Measurements from ENCODE around the gene APOBEC3C.
A peak's percentile ranks its signal among the peaks of the same experiment; 100 is the strongest.
"Not testable (repeated sequence)": the region's sequence is repeated elsewhere in the genome, so short reads cannot be mapped to it uniquely, and the experiment has no call there.

APOBEC3C gene

GRCh38 chr22:39024519-39025308 is 10.7 kb downstream of the APOBEC3C start:
- FAIRE-seq: no peak

GRCh38 chr22:39026509-39027150 is 12.6 kb downstream of the APOBEC3C start:
- FAIRE-seq: no peak

GRCh38 chr22:39027717-39028116 is 13.7 kb downstream of the APOBEC3C start:
- no peak for FAIRE-seq

- no peak for FAIRE-seq
These were observed 14.2 kb downstream of the APOBEC3C start for GRCh38 chr22:39028281-39028680.

GRCh38 chr22:39029227-39029626 is 15.2 kb downstream of the APOBEC3C start:
- FAIRE-seq: no peak

- no peak for FAIRE-seq
These were observed 16.6 kb downstream of the APOBEC3C start for GRCh38 chr22:39030705-39031104.

GRCh38 chr22:39031434-39032295 is 17.6 kb downstream of the APOBEC3C start:
- not testable (repeated sequence) for FAIRE-seq

- not testable (repeated sequence) for FAIRE-seq
These were observed 23.0 kb downstream of the APOBEC3C start for GRCh38 chr22:39037071-39037470.

GRCh38 chr22:39039306-39040126 is 25.5 kb downstream of the APOBEC3C start:
- FAIRE-seq: no peak

GRCh38 chr22:39040155-39040537 is 26.1 kb downstream of the APOBEC3C start:
- not testable (repeated sequence) for FAIRE-seq

- FAIRE-seq: peak; percentile 72
These were observed 26.7 kb downstream of the APOBEC3C start, which contains the start of gene APOBEC3F for GRCh38 chr22:39040538-39041296. APOBEC3F (plus strand) TSS chr22:39040864; CDS start chr22:39040961, 97 bp downstream.

GRCh38 chr22:39041908-39042307 is 27.9 kb downstream of the APOBEC3C start:
- no peak for FAIRE-seq

- not testable (repeated sequence) for FAIRE-seq
These were observed 29.0 kb downstream of the APOBEC3C start for GRCh38 chr22:39043063-39043462.

GRCh38 chr22:39045136-39045535 is 31.1 kb downstream of the APOBEC3C start:
- FAIRE-seq: not testable (repeated sequence)

- FAIRE-seq: not testable (repeated sequence)
These were observed 35.4 kb downstream of the APOBEC3C start for GRCh38 chr22:39049486-39049885.

- FAIRE-seq: not testable (repeated sequence)
These were observed 37.9 kb downstream of the APOBEC3C start for GRCh38 chr22:39051844-39052495.

- no peak for FAIRE-seq
These were observed 41.6 kb downstream of the APOBEC3C start for GRCh38 chr22:39055658-39056057.

- not testable (repeated sequence) for FAIRE-seq
These were observed 47.2 kb downstream of the APOBEC3C start for GRCh38 chr22:39061290-39061689.

GRCh38 chr22:39061951-39062350 is 47.9 kb downstream of the APOBEC3C start:
- not testable (repeated sequence) for FAIRE-seq

GRCh38 chr22:39063904-39064303 is 49.8 kb downstream of the APOBEC3C start:
- FAIRE-seq: not testable (repeated sequence)

Measured in G401.6 (cell line).